GM18867 (cell line): ENCODE data around the gene PMVK.
"Not testable (repeated sequence)": the region's sequence is repeated elsewhere in the genome, so short reads cannot be mapped to it uniquely, and the experiment has no call there.

Experiments
- ATAC-seq: cut with Tn5 transposase; IDR thresholded peaks from one replicate; pipeline ENCODE4 v1.9.1; 2021; ENCODE audit warnings: mild to moderate bottlenecking, moderate library complexity; ENCODE audit not compliant: unreplicated experiment

Gene PMVK

GRCh38 chr1:154925335-154926170 is 11.0 kb downstream of the PMVK start:
- ATAC-seq, result no peak

GRCh38 chr1:154923695-154924094 is 12.8 kb downstream of the PMVK start:
- ATAC-seq, result no peak

GRCh38 chr1:154913273-154913672 is 23.2 kb downstream of the PMVK start:
- no peak for ATAC-seq

DNA sequence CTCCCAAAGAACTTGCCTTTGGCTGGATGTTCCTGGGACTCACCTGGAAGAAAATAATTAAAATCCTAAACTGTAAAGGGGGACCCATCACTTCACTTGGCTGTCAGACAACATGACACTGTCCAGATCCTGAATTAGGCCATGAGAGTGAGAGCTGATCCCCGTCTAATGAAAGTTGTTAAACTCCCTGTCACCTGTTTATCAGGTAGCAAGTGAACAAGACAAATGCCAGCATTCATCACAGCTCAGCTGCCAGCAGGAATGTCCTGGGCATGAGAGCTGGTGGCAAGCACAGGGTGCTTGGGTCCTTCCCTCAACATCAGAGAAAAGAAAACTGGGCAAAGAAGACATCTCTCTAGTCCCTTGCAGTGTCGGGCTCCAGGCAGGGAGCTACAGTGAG is 23.8 kb downstream of the PMVK start:
- no peak for ATAC-seq

- no peak for ATAC-seq
Measured at GRCh38 chr1:154911691-154912550, 24.6 kb downstream of the PMVK start.

- no peak for ATAC-seq
Measured at GRCh38 chr1:154910851-154911250, 25.7 kb downstream of the PMVK start.

DNA sequence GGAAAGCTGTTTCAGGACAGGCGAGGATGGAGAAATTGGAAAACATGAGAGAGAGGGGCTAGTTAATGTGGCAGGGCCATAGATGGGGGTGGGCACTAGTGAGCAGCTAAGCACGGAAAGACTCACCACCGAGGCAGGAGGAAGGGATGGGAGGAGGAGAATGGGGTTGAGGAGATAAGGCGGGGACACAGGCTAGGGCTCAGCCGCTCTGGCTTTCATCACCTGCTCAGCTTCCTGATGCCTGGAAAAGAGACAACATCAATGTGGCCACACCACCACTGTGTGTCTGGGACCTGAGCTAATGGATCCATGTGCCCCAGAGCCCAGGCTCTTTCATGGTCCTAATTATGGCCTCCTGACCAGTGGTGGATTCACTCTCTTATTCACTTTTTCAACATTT is 27.6 kb downstream of the PMVK start:
- no peak for ATAC-seq

- ATAC-seq, result not testable (repeated sequence)
Measured at GRCh38 chr1:154908129-154908528, 28.4 kb downstream of the PMVK start.

DNA sequence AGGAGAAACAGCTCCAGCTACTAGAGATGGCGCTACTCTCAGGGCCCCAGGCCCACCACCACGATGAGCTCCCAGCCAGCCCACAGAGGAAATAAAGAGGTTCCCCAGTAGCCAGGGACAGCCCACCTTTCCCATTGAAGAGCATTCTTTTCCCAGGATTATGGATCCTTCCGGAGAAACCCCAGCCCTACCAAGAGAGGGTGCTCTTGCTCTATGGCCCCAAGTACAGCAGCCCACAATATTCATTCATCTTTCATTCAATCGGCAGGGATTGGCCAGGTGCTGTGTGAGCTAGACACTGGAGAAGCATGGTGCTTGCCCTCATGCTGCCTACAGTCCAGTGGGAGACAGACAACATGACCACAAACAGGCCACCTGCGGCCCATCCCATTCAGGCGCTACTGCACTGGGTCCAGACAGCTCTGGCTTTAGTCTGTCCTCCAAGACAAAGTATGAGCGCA is 29.9 kb downstream of the PMVK start:
- no peak for ATAC-seq

- no peak for ATAC-seq
Measured at GRCh38 chr1:154902938-154903566, 33.5 kb downstream of the PMVK start.

- ATAC-seq, result no peak
Measured at GRCh38 chr1:154901591-154901990, 34.9 kb downstream of the PMVK start.

- no peak for ATAC-seq
Measured at GRCh38 chr1:154899041-154899440, 37.5 kb downstream of the PMVK start.

DNA sequence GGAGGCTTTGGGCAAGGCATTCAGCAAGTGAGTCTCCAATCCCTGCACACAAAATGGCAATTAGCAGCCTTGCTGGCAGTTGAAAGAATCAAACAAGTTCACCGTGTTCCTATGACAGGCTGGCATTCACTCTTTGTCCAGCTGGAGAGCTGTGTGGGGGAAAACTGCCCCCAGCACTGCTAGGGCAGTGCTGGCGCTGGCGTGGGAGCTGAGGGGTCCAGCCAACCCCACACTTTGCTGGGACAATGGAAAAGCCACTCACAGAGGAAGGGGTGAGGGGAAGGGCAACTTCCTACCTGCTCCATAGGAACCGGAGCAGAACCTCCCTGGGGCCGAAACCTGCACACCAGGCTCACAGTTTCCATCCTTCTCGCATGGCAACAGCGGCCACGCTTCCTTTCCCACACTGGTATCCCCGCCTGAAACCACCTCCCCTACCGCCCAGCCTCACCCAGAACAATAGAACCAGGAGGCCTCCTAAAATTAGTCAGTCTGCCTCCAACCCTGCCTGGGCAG is 39.7 kb downstream of the PMVK start:
- no peak for ATAC-seq

- no peak for ATAC-seq
Measured at GRCh38 chr1:154895798-154896197, 40.7 kb downstream of the PMVK start.

DNA sequence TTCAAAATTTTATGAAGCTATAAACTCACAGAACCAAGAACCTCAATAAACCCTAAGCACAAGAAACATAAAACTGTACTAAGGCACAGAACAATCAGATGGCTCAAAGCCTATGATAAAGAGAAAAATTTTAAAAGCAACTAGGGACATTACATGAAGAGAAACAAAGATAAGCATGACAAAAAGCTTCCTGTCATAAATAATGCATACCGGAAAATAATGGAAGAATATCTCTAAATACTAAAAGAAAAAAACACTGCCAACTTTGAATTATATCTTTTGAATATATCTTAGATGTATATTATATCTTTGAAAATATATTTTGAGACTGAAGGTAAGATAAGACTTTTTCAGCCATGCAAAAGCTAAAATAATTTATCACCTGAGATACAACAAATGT is 45.1 kb downstream of the PMVK start:
- ATAC-seq, result no peak

DNA sequence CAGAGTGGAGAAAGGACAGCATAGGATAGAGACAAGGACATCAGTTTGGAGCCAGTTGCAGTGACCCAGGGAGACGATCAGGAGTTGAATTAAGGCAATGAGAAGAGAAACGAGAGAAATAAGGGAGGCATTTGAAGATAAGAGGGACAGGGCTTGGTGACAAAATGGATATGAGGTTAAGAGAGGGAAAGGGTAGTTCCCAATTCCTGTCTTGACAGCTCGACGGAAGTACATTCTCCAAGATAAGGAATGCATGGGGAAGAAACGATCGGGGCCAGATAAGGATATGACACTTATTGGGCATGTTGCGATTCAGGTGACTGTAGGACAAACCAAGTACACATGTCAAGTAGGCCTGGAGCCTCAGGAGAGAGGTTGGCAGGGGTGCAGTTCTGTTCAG is 47.8 kb downstream of the PMVK start:
- ATAC-seq, result no peak

- ATAC-seq, result no peak
Measured at GRCh38 chr1:154886281-154887015, 50.1 kb downstream of the PMVK start.

DNA sequence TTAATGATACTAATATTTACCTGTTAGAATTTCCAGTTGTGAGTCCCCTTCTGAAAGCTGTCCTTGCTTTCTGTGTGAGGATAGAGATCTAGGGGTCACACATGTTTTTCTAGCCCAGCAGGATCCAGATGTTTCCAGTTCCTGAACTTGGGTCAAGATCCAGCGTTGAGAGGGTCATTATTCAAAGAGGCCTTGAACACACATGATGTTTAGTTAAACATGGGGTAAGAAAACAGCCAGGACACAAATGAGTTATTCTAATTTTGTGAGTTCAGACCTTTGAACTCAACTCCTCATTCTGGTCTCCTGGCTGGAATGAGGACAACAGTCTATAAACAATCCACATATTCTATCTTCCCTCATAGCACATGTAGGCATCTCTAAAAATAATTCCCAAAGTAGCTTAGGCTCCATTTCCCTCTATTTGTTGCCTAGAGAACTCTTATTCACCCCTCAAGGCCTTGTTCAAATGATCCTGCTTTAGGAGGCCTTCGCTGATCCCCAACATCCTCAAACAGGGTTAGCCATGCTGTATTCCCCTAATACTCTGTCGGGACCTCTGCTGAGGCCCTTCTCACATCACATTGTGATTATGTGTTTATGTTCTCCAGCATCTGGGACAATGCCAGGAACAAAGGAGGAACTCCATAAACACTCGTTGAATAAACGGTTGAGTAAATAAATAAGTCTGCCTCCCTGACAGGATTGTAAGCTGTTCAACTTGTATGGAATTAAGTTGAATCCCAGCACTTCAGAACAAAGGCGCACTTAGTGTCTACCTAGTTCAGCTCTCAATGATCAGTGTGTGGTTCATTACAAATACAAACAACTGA is 51.4 kb downstream of the PMVK start:
- no peak for ATAC-seq
